ENCODE results near the gene GRIK4.

DNA sequence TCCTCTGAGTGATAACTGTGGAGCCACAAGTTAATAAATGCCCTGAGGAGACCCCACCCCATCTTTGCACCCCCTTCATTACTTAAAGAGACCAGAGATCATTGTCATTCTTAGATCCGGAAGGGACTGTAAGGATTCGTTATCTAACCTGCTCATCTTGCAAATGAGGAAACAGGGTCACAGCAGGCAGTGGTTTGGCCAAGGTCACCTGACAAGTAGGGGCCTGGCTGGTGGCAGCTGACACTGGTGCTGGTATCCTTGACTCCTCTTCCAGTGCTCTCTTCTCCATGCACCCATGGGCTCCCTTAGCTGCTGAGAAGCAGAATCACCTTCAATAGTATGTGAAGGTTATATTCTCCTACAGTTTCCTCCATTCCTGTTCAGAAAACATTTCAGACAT, 151.6 kb downstream of the GRIK4 start:
- TF ChIP-seq TAF1 (IDR thresholded peaks at IDR 0.05; ENCODE audit: borderline replicate concordance, low read depth, low read length) (no peak), POLR2AphosphoS5 (IDR thresholded peaks at IDR 0.05; ENCODE audit: low read depth, low read length) (no peak)

Data from GM12892 (cell line).